Stimulated activated CD8-positive, alpha-beta memory T cell treated with anti-CD3 and anti-CD28 coated beads, Interleukin-7, amount 100 ng/mL, for 48 hours (primary cell): ENCODE measurements around the gene AASDHPPT.

Experiments
- DNase-seq, 2 donors: peaks; one replicate each; pipeline ENCODE4 v3.0.0-alpha.2; 2020; ENCODE audit warnings: low read depth in 1 of 2; ENCODE audit errors: extremely low read depth in 1 of 2

The AASDHPPT gene

GRCh38 chr11:106086135-106086534 lies 8.7 kb downstream of the AASDHPPT start:
- no peak for DNase-seq

GRCh38 chr11:106086850-106087249 lies 9.4 kb downstream of the AASDHPPT start:
- no peak for DNase-seq

DNA sequence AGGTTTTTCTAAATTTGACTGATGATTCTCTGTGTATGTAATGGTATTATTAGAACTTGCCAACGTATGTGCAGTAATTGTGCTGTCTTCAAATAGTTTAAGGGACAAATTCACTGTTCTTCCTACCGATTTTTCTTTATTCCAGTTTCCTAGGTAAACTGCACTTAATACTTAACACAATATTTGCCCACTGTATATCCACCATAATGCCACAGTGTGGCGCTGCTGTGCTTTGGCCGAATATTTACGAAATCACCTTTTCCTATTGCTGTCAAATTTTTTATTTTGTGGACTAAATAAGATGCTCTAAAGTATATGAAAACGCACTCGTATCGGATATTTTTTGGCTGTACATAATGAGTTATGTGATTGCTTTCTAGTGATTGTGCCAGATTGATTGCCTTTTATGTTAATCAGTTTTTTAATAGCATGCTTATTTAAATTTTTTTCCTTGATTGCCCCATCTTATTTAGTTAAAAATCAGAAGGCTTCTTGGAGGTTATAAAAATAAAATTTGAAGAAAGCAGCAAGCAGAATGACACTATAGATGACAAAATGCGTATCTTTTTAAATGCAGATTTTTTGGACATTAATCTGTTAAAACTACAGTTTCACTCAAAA lies 10.5 kb downstream of the AASDHPPT start:
- DNase-seq = no peak

DNA sequence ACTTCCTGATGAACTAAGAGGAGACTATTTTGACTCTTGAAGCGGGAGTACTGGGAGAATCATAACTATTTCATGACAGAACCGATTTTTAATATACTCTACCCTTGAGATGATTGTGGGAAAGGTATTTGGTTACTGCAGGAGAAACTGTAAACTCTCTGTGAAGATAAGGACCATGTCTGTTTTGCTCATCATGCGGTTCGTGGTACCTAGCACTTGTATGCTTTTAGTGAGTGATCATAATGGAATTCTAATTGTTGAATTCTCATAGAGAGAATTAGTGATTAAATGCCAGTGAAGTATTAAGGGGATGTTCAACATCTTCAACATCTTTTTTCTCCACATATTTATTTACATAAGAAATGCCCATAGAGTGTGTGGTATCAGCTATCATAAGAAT lies 11.4 kb downstream of the AASDHPPT start:
- no peak for DNase-seq

- DNase-seq = no peak
Measured at GRCh38 chr11:106091480-106092123, 14.1 kb downstream of the AASDHPPT start.

DNA sequence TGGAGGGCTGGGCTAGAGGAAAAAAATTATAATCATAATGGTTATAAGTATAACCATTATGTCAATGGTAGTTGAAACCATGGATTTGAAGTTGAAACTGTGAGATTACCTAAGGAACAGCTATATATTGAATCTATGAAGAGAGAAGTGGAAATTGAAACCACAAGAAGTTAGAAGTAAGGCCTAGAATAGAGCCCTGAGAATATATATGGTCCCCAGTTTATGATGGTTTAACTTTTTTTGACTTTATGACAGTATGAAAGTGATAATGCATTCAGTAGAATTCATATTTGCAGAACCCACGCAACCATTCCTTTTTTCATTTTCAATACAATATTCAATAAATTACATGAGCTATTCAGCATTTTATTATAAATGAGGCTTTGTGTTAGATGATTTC lies 15.0 kb downstream of the AASDHPPT start:
- DNase-seq = no peak

DNA sequence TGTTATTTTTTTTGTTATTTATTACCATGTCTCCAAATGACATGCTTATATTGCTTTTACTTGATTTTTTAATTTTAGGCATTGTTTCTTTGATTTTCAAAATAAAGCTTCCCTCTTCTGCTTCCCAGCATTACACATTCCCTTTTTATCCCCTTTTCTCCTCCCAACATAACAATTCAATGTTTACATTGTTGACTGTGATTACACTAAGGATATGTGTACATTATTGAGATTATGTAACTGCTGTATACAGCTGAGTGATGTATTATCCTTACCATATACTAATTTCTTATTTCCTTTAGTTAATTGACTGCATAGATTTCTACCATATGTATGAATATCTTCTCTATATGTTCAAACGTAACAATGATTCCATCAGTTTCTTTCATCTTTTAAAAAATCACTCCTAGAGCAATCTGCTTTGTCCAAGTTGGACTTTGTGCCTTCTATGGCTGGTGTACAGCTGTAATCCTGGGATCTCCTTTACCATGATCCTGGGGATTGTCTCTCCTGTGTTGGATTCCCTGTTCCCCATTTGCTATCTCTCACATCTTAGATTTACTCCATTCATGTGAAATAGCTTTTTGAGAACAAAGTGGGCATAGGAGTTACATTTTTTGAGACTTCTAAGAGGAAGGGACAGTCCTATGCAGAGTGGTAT lies 21.6 kb downstream of the AASDHPPT start:
- DNase-seq = no peak

DNA sequence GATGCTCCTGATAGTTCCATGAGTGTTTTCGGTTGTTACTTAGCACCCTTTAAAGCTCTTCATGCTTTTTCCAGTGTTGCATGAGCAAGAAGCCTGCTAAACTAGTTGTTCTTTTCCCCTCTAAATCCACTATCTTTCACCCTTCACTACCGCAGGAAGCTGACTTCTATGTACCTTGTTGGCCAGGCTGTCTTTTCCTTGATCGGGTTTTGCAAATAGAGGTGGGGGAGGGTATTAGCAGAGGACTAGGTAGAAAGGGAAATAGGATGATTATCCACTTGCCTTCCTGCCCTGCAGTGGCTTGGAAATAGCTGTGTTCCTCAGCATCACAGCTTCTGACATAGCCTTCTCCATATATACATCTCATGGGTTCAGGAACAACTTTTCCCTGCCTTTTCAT lies 23.9 kb downstream of the AASDHPPT start:
- DNase-seq = no peak

DNA sequence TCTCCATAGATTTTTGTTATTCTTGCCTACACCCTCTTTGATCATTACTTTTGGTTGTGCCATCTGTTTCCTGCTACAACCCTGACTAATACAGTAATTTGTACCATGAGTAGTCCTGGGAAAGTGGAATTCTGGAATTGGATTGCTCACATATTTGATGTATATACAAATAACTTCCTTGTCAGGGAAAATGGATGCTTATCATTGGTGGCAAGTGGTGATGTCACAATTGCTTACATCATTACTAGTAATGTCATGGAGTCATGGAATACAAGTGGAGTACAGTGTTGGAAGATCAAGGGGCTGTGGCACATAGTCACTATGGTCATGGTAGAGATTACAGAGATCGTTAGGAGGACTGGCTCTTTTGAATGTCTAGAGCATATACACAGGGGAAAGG lies 24.4 kb downstream of the AASDHPPT start:
- DNase-seq = no peak

- no peak for DNase-seq
Measured at GRCh38 chr11:106105986-106106385, 28.5 kb downstream of the AASDHPPT start.

DNA sequence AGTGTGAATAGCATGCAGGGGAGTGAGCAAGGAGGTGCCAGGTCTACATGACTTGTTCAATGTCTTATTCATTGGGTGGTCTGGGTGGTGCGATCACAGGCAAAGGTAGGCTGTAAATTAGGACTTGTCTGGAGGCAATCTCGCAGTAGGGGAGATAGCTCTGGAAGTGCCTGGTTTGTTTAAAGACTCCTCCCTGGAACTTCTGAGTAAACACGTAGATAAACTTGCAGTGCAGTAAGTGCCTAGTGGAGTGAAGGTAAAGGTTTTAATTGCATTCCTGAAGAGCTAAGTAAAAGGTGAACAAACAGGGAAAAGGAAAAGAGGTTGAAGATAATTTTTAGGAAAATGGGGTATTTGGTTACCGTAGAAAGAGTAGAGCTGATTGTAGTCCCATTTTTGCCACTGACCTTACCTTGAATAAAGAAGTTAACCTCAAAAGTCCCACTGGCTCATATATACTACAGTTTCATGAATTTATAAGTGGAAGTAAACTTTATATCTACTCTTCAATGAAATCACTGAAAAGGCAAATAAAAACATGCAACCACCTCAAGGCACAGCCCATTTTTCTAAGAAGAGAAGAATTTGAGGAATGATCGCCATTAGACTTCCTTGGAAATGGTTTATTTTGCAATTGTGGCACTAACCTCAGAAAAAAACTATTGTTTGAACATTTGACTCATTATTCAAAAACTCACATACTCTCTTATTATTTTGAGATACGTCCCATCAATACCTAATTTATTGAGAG lies 44.3 kb downstream of the AASDHPPT start:
- no peak for DNase-seq

DNA sequence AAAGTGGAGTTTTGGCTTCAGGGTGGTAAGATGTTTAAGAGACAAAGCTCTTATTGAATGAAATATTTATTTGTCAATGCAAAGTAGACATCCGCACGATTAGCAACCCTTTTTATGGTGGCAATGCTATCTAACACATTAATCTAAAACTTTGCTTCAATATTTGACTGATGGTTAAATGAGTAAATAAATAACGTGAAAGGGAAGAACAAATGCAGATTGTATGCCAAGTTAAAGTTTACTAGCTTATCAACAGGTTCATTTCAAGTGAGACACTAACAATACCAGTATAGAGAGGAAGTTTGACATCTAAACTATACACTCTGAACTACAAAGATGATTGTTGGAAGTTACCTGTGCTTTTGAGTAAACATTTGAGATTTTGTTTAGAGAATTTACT lies 50.1 kb downstream of the AASDHPPT start:
- no peak for DNase-seq

DNA sequence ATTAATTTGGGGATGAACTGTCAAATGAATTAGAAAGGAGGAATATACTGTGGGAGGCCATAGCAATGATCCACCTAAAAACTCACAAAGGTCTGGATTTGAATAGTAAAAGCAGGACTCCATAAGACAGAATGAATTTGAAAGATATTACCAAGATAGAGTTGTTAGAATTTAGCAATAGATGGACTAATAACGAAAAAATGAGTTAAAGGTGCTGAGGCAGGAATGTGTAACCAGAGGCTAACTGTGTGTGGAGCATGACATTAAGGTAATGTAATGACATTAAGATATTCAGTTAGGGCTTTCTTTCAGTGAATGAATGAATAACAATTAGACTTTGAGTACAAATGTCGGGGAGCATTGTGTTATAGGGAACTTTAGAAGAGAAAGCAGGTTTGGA lies 51.3 kb downstream of the AASDHPPT start:
- no peak for DNase-seq

GRCh38 chr11:106131998-106132397 lies 54.5 kb downstream of the AASDHPPT start:
- DNase-seq = no peak

- DNase-seq = no peak
Measured at GRCh38 chr11:106132582-106133354, 55.3 kb downstream of the AASDHPPT start.

- no peak for DNase-seq
Measured at GRCh38 chr11:106133529-106133928, 56.1 kb downstream of the AASDHPPT start.

- DNase-seq = no peak
Measured at GRCh38 chr11:106137061-106137460, 59.6 kb downstream of the AASDHPPT start.

DNA sequence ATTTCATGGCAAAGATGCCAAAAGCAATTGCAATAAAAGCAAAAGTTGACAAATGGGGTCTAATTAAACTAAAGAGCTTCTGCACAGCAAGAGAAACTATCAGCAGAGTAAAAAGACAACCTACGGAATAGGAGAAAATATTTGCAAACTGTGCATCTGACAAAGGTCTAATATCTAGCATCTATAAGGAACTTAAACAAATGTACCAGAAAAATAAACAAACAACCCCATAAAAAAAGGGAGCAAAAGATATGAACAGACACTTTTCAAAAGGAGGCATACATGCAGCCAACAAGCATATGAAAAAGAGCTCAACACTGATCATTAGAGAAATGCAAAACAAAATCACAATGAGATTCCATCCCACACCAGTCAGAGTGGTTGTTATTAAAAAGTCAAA lies 60.3 kb downstream of the AASDHPPT start:
- no peak for DNase-seq
